ENCODE results near the gene SPRYD3. TPM values are rescaled to one million over a fixed set of nuclear protein-coding genes. Genes with fewer than 3 reads are reported as not detected.

The SPRYD3 gene
- total RNA-seq, 1 experiment from 2014 or later = 15.4 TPM

GRCh38 chr12:53078425-53079225, 565 bp downstream of the SPRYD3 start:
- peak; percentile 43 for DNase-seq (ENCODE audit: low read depth)

- no peak for DNase-seq (ENCODE audit: low read depth)
Measured at GRCh38 chr12:53077030-53077429, 2.2 kb downstream of the SPRYD3 start.

- DNase-seq (ENCODE audit: low read depth) = no peak
Measured at GRCh38 chr12:53076461-53076860, 2.7 kb downstream of the SPRYD3 start.

- DNase-seq (ENCODE audit: low read depth) = no peak
Measured at GRCh38 chr12:53074999-53075370, 4.2 kb downstream of the SPRYD3 start.

GRCh38 chr12:53074283-53074998, 4.7 kb downstream of the SPRYD3 start:
- no peak for DNase-seq (ENCODE audit: low read depth)

GRCh38 chr12:53073881-53074280, 5.3 kb downstream of the SPRYD3 start:
- DNase-seq (ENCODE audit: low read depth) = no peak

GRCh38 chr12:53071591-53072551, 7.3 kb downstream of the SPRYD3 start:
- no peak for DNase-seq (ENCODE audit: low read depth)

GRCh38 chr12:53070877-53071492, 8.2 kb downstream of the SPRYD3 start:
- DNase-seq (ENCODE audit: low read depth) = no peak

GRCh38 chr12:53069621-53070410, 9.4 kb downstream of the SPRYD3 start:
- DNase-seq (ENCODE audit: low read depth) = no peak

- DNase-seq (ENCODE audit: low read depth) = no peak
Measured at GRCh38 chr12:53068811-53069585, 10.2 kb downstream of the SPRYD3 start.

GRCh38 chr12:53067993-53068770, 11.0 kb downstream of the SPRYD3 start:
- no peak for DNase-seq (ENCODE audit: low read depth)

GRCh38 chr12:53067074-53067992, 11.9 kb downstream of the SPRYD3 start:
- DNase-seq (ENCODE audit: low read depth) = peak; percentile 69

- peak; percentile 77 for DNase-seq (ENCODE audit: low read depth)
Measured at GRCh38 chr12:53065975-53066931, 12.9 kb downstream of the SPRYD3 start.

- DNase-seq (ENCODE audit: low read depth) = no peak
Measured at GRCh38 chr12:53065470-53065869, 13.7 kb downstream of the SPRYD3 start.

GRCh38 chr12:53064613-53065436, 14.4 kb downstream of the SPRYD3 start:
- no peak for DNase-seq (ENCODE audit: low read depth)
